B cell (primary cell): ENCODE results near the gene SLK. TPM values are rescaled to one million over a fixed set of nuclear protein-coding genes. Genes with fewer than 3 reads are reported as not detected.

Experiments
- ATAC-seq: fragments of 200-7000 bp; cut with Tn5 transposase; one replicate; pipeline ENCODE4 v1.10.0; 2021; ENCODE audit warnings: low read depth, mild to moderate bottlenecking, moderate number of reproducible peaks, moderate library complexity
- CTCF ChIA-PET: fragments of 350-600 bp; sonication (Branson Sonifier 250); formaldehyde crosslinking; loops from one replicate; lab custom pipeline; 2021; ENCODE audit warnings: antibody characterized with exemption, inconsistent platforms; lab: Charles Lee
- POLR2A ChIA-PET: fragments of 350-600 bp; sonication (Branson Sonifier 250); formaldehyde crosslinking; loops from one replicate; lab custom pipeline; 2021; ENCODE audit warnings: antibody characterized with exemption; lab: Charles Lee
- DNase-seq: peaks from one replicate; pipeline ENCODE4 v3.0.0; 2013
- H2AFZ ChIP-seq: 2 replicates; pipeline ENCODE4 v1.6.1; 2012; ENCODE audit warnings: mild to moderate bottlenecking, low read depth, low read length; ENCODE audit not compliant: insufficient read depth, poor library complexity, severe bottlenecking
- H3K27ac ChIP-seq, 2 donors: 1 replicate in 1 of 2; 2 replicates in 1 of 2; pipeline ENCODE4 v1.5.1; 2012 to 2013; ENCODE audit warnings: low read length in 2 of 2, mild to moderate bottlenecking in 2 of 2, moderate library complexity in 1 of 2
- H3K27me3 ChIP-seq, 4 experiments: fragments of 200-600 bp in 1 of 4; sonication (generic) in 1 of 4; replicated peaks in 1 of 4; 1 replicate in 2 of 4; 2 replicates in 2 of 4; pipeline versions ENCODE4 v1.6.1 to v1.7.0; 2013 to 2016; ENCODE audit warnings: low read length in 3 of 4, mild to moderate bottlenecking in 2 of 4, mixed read lengths in 1 of 4, moderate library complexity in 1 of 4; ENCODE audit not compliant: insufficient read depth in 4 of 4, control insufficient read depth in 3 of 4; ENCODE audit errors: control extremely low read depth in 1 of 4
- H3K36me3 ChIP-seq, 2 experiments: replicated peaks in 1 of 2; 1 replicate in 1 of 2; 2 replicates in 1 of 2; pipeline versions ENCODE4 v1.6.1 to v1.7.1; 2013; ENCODE audit warnings: low read length in 1 of 2; ENCODE audit not compliant: insufficient read depth in 2 of 2, control insufficient read depth in 1 of 2; ENCODE audit errors: control extremely low read depth in 1 of 2, extremely low read depth in 1 of 2
- H3K4me1 ChIP-seq, 2 donors: fragments of 200-600 bp in 1 of 2; sonication (generic) in 1 of 2; 1 replicate in 1 of 2; 2 replicates in 1 of 2; pipeline versions ENCODE4 v1.5.1 to v1.6.1; 2013 to 2017; ENCODE audit warnings: low read length in 2 of 2; ENCODE audit not compliant: control insufficient read depth in 2 of 2, insufficient read depth in 2 of 2
- H3K4me2 ChIP-seq: replicated peaks from 2 replicates; pipeline ENCODE3; 2012; ENCODE audit warnings: mild to moderate bottlenecking, low read depth, low read length; ENCODE audit not compliant: poor library complexity, severe bottlenecking
- H3K4me3 ChIP-seq, 5 experiments: fragments of 200-600 bp in 1 of 5; sonication (generic) in 1 of 5; 1 replicate in 3 of 5; 2 replicates in 2 of 5; pipeline versions ENCODE4 v1.5.1 to v1.7.0; 2011 to 2016; ENCODE audit warnings: low read length in 4 of 5, mild to moderate bottlenecking in 4 of 5, low read depth in 2 of 5, control low read depth in 1 of 5, moderate library complexity in 1 of 5; ENCODE audit not compliant: insufficient read depth in 1 of 5; ENCODE audit errors: control extremely low read depth in 1 of 5, extremely low read depth in 1 of 5
- H3K79me2 ChIP-seq: fragments of 200-600 bp; sonication (generic); one replicate; pipeline ENCODE4 v1.6.0; 2016; ENCODE audit warnings: low read length; ENCODE audit not compliant: control insufficient read depth, insufficient read depth
- H3K9ac ChIP-seq: fragments of 200-600 bp; sonication (generic); 2 replicates; pipeline ENCODE4 v1.6.1; 2017; ENCODE audit warnings: mild to moderate bottlenecking, low read length, moderate library complexity
- H3K9me3 ChIP-seq, 3 donors: one replicate each; pipeline versions ENCODE4 v1.6.1 to v1.7.1; 2013; ENCODE audit warnings: low read length in 2 of 3; ENCODE audit not compliant: control insufficient read depth in 2 of 3, insufficient read depth in 1 of 3; ENCODE audit errors: control extremely low read depth in 1 of 3
- H4K20me1 ChIP-seq: 2 replicates; pipeline ENCODE4 v1.6.0; 2012; ENCODE audit warnings: mild to moderate bottlenecking, low read length; ENCODE audit not compliant: insufficient read depth, control insufficient read depth, poor library complexity, severe bottlenecking
- H3K27ac Mint-ChIP-seq: one replicate; pipeline ENCODE4 v1.8.0; 2021; ENCODE audit warnings: mixed read lengths
- H3K27me3 Mint-ChIP-seq: one replicate; pipeline ENCODE4 v1.8.0; 2021; ENCODE audit warnings: mixed read lengths
- H3K4me1 Mint-ChIP-seq: one replicate; pipeline ENCODE4 v1.8.0; 2021; ENCODE audit warnings: mixed read lengths
- H3K4me3 Mint-ChIP-seq: one replicate; pipeline ENCODE4 v1.8.0; 2021; ENCODE audit warnings: mixed read lengths
- H3K9me3 Mint-ChIP-seq: one replicate; pipeline ENCODE4 v1.8.0; 2022; ENCODE audit warnings: mixed read lengths; ENCODE audit not compliant: insufficient read depth
- EZH2 ChIP-seq: IDR thresholded peaks from 2 replicates; pipeline ENCODE4 v1.6.1; 2012; ENCODE audit warnings: borderline replicate concordance, low read depth, mild to moderate bottlenecking, moderate library complexity, low read length; ENCODE audit not compliant: insufficient read depth, poor library complexity, severe bottlenecking
- WGBS: methylation state at CpG from one replicate; pipeline ENCODE4 v1.1.5; 2013; ENCODE audit warnings: missing lambda C conversion rate; ENCODE audit not compliant: insufficient coverage; 5-methylcytosine and 5-hydroxymethylcytosine counted together
- intact Hi-C: fragments of 100-400 bp; cut with micrococcal nuclease; formaldehyde crosslinking; loops from one replicate; pipeline ENCODE4 v1.10.0; 2022
- polyA plus RNA-seq: library from polyadenylated mRNA; depleted of rRNA; stranded (reverse); fragments of >200 nt; gene quantifications from 2 replicates; pipeline ENCODE4 v1.2.3, GENCODE V29; 2012
- total RNA-seq, 2 donors: library from RNA; stranded (reverse); fragments of 120-200 nt in 1 of 2; gene quantifications; 1 replicate in 1 of 2; 2 replicates in 1 of 2; pipeline versions ENCODE4 v1.2.3 to v1.2.4, GENCODE V29; 2013 to 2022
- TF ChIP-seq, protein P1 (sequence below): fragments of 200-600 bp; IDR thresholded peaks from one replicate; pipeline ENCODE4 v1.8.0; 2022; ENCODE audit warnings: antibody characterized with exemption, mild to moderate bottlenecking

SLK gene
- total and polyA plus RNA-seq, 2 donors (not counting 1 experiment from before 2014, with no cell fraction given), result 2.9 to 24.5 TPM

- intact Hi-C loops, result no loop called here
These were observed 6.8 kb upstream of the SLK start for GRCh38 chr10:103960103-103960502.

DNA sequence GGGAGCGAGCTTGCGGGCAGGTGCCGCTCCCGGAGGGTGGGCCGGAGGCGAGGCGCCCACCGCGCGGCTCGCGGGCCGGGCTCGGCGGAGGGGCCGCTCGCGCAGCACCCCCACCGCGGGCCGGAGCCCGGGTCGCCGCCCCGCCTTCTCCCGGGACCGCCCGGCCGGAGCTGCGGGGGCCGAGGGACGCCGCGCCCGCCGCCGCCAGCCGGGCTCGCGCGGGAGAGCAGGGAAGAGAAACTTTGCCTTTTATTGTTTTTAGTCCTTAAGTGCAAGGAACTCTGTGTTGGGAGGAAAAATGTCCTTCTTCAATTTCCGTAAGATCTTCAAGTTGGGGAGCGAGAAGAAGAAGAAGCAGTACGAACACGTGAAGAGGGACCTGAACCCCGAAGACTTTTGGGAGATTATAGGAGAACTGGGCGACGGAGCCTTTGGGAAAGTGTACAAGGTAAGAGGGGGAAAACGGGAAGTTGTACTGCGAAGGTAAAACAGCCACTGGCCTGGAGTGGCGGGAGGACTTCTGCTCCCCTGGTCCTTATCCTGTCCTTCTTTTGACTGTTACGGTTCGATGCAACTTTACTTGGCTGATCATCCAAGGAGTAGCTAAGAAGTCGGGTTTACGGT, 620 bp downstream of the SLK start:
- H3K4me1 Mint-ChIP-seq, result peaks cover 35% of the 10 kb centered on the region
- intact Hi-C loops, result loop anchor here (1.0 to 5.0 kb wide), 5 partner anchors 16 to 370 kb away; partner anchors contain the start of genes GSTO2, ITPRIP and STN1
- ChIA-PET POLR2A (interaction anchor here (2.3 kb wide), 1 partner anchor 154 kb away, joined by 12 read pairs; the partner anchor contains the start of gene SFR1), CTCF (interaction anchor here (1.6 kb wide), 1 partner anchor 154 kb away, joined by 14 read pairs; the partner anchor contains the start of gene SFR1)
- Histone ChIP-seq H2AFZ (peak overlapping the region; percentile 99), H3K4me1 (peaks cover 21 to 25% of the 10 kb centered on the region in 2 donors), H3K27me3 (no peaks in the 10 kb centered on the region), H3K79me2 (peaks cover 50% of the 10 kb centered on the region), H3K4me3 (peak overlapping the region; percentile 65 to 99 (median 93)), H3K4me2 (peak overlapping the region; percentile 92), H4K20me1 (no peaks in the 10 kb centered on the region), H3K9me3 (peaks cover 0 to 4% (median 0%) of the 10 kb centered on the region in 3 donors), H3K9ac (peak overlapping the region; percentile 93), H3K27ac (peak overlapping the region in 1 of 2 donors; percentile 88), H3K36me3 (no peaks in the 10 kb centered on the region)
- under 1% methylated on average over 55 of the region's 55 CpGs for WGBS
- no peaks in the 10 kb centered on the region for H3K9me3 Mint-ChIP-seq
- peak; percentile 65 for DNase-seq
- H3K27me3 Mint-ChIP-seq, result no peaks in the 10 kb centered on the region
- H3K27ac Mint-ChIP-seq, result peak overlapping the region; percentile 77
- peak overlapping the region; percentile 95 for H3K4me3 Mint-ChIP-seq
- no peak for TF ChIP-seq EZH2
- TF ChIP-seq, protein P1, sequence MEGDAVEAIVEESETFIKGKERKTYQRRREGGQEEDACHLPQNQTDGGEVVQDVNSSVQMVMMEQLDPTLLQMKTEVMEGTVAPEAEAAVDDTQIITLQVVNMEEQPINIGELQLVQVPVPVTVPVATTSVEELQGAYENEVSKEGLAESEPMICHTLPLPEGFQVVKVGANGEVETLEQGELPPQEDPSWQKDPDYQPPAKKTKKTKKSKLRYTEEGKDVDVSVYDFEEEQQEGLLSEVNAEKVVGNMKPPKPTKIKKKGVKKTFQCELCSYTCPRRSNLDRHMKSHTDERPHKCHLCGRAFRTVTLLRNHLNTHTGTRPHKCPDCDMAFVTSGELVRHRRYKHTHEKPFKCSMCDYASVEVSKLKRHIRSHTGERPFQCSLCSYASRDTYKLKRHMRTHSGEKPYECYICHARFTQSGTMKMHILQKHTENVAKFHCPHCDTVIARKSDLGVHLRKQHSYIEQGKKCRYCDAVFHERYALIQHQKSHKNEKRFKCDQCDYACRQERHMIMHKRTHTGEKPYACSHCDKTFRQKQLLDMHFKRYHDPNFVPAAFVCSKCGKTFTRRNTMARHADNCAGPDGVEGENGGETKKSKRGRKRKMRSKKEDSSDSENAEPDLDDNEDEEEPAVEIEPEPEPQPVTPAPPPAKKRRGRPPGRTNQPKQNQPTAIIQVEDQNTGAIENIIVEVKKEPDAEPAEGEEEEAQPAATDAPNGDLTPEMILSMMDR, result no peak
- ATAC-seq, result peak; percentile 41

More at GRCh38 chr10:103960103-103960502, 6.8 kb upstream of the SLK start:
- DNase-seq, result no peak
- Mint-ChIP-seq H3K9me3 (no peaks in the 10 kb centered on the region), H3K4me3 (no peak overlapping the region), H3K27me3 (peaks cover 15% of the 10 kb centered on the region), H3K27ac (no peak overlapping the region), H3K4me1 (no peaks in the 10 kb centered on the region)
- no peak overlapping the region for H3K9ac ChIP-seq
- H3K36me3 ChIP-seq, result no peaks in the 10 kb centered on the region
- no peak for TF ChIP-seq EZH2
- TF ChIP-seq, protein P1, result no peak
- no peaks in the 10 kb centered on the region for H4K20me1 ChIP-seq
- no peak overlapping the region for H2AFZ ChIP-seq
- no peaks in the 10 kb centered on the region for H3K9me3 ChIP-seq
- CTCF ChIA-PET, result no interaction called here
- no peak for ATAC-seq
- POLR2A ChIA-PET, result no interaction called here
- WGBS, result 100% methylated on average over 1 of the region's 3 CpGs
- no peaks in the 10 kb centered on the region for H3K4me1 ChIP-seq
- no peaks in the 10 kb centered on the region for H3K79me2 ChIP-seq
- H3K4me2 ChIP-seq, result no peak overlapping the region
- no peak overlapping the region for H3K4me3 ChIP-seq
- H3K27me3 ChIP-seq, result no peaks in the 10 kb centered on the region
- H3K27ac ChIP-seq, result no peak overlapping the region
